Activated CD4-positive, alpha-beta T cell treated with anti-CD3 and anti-CD28 coated beads, Interleukin-2, amount 50 U/mL, for 4 hours (primary cell): ENCODE results near the gene ARHGAP28.
"Not testable (repeated sequence)": the region's sequence is repeated elsewhere in the genome, so short reads cannot be mapped to it uniquely, and the experiment has no call there.

Experiments
- DNase-seq, 2 experiments: peaks; one replicate each; pipeline ENCODE4 v3.0.0-alpha.2; 2020

Gene ARHGAP28

GRCh38 chr18:6776188-6776587 is 46.7 kb downstream of the ARHGAP28 start:
- DNase-seq = no peak

GRCh38 chr18:6777509-6777908 is 48.0 kb downstream of the ARHGAP28 start:
- DNase-seq = no peak

- DNase-seq = no peak
Observed at GRCh38 chr18:6778459-6779247, 49.1 kb downstream of the ARHGAP28 start.

GRCh38 chr18:6781142-6781714 is 51.7 kb downstream of the ARHGAP28 start:
- DNase-seq = no peak

GRCh38 chr18:6781796-6782195 is 52.3 kb downstream of the ARHGAP28 start:
- DNase-seq = no peak

- no peak for DNase-seq
Observed at GRCh38 chr18:6782861-6783260, 53.3 kb downstream of the ARHGAP28 start.

GRCh38 chr18:6784046-6784445 is 54.5 kb downstream of the ARHGAP28 start:
- no peak for DNase-seq

- DNase-seq = no peak
Observed at GRCh38 chr18:6785001-6785400, 55.5 kb downstream of the ARHGAP28 start.

GRCh38 chr18:6785411-6785810 is 55.9 kb downstream of the ARHGAP28 start:
- no peak for DNase-seq

- DNase-seq = no peak
Observed at GRCh38 chr18:6792391-6792790, 62.9 kb downstream of the ARHGAP28 start.

- DNase-seq = no peak
Observed at GRCh38 chr18:6793455-6793854, 63.9 kb downstream of the ARHGAP28 start.

- no peak for DNase-seq
Observed at GRCh38 chr18:6793986-6794385, 64.5 kb downstream of the ARHGAP28 start.

- DNase-seq = no peak
Observed at GRCh38 chr18:6795307-6795706, 65.8 kb downstream of the ARHGAP28 start.

- no peak for DNase-seq
Observed at GRCh38 chr18:6796511-6796910, 67.0 kb downstream of the ARHGAP28 start.

- no peak for DNase-seq
Observed at GRCh38 chr18:6797171-6797570, 67.7 kb downstream of the ARHGAP28 start.

- DNase-seq = no peak
Observed at GRCh38 chr18:6798896-6799295, 69.4 kb downstream of the ARHGAP28 start.

- DNase-seq = not testable (repeated sequence)
Observed at GRCh38 chr18:6800309-6800708, 70.8 kb downstream of the ARHGAP28 start.

GRCh38 chr18:6807515-6808257 is 78.2 kb downstream of the ARHGAP28 start:
- no peak for DNase-seq

- DNase-seq = no peak
Observed at GRCh38 chr18:6810191-6810590, 80.7 kb downstream of the ARHGAP28 start.

- no peak for DNase-seq
Observed at GRCh38 chr18:6811816-6812215, 82.3 kb downstream of the ARHGAP28 start.

GRCh38 chr18:6814882-6815425 is 85.4 kb downstream of the ARHGAP28 start:
- DNase-seq = no peak

GRCh38 chr18:6816154-6816553 is 86.6 kb downstream of the ARHGAP28 start:
- DNase-seq = no peak

GRCh38 chr18:6819332-6819731 is 89.8 kb downstream of the ARHGAP28 start:
- no peak for DNase-seq

GRCh38 chr18:6820314-6820713 is 90.8 kb downstream of the ARHGAP28 start:
- DNase-seq = no peak
